ENCODE results near the gene ARHGAP9.

GRCh38 chr12:57487055-57487596 lies 7.5 kb upstream of the ARHGAP9 start:
- TF ChIP-seq CTCF (IDR thresholded peaks at IDR 0.05) (no peak), POLR2A (IDR thresholded peaks at IDR 0.05) (no peak), POLR2AphosphoS5 (IDR thresholded peaks at IDR 0.05; ENCODE audit: insufficient read depth in 1 of 2, low read depth in 1 of 2) (no peak)

Data from vagina (tissue), 2 donors.